Duodenal mucosa (tissue), 2 donors: ENCODE data around the gene ATP2B2.

Source experiments
- H3K27ac ChIP-seq: one replicate; pipeline ENCODE4 v1.7.0; 2013; ENCODE audit warnings: low read depth, low read length
- H3K27me3 ChIP-seq, 2 donors: one replicate each; pipeline ENCODE4 v1.7.0; 2013; ENCODE audit warnings: low read length in 2 of 2, control low read depth in 1 of 2; ENCODE audit not compliant: insufficient read depth in 2 of 2, control insufficient read depth in 1 of 2
- H3K36me3 ChIP-seq, 2 donors: one replicate each; pipeline ENCODE4 v1.7.0; 2013; ENCODE audit warnings: low read length in 2 of 2, control low read depth in 1 of 2; ENCODE audit not compliant: insufficient read depth in 2 of 2, control insufficient read depth in 1 of 2
- H3K4me1 ChIP-seq, 2 donors: one replicate each; pipeline ENCODE4 v1.7.0; 2013; ENCODE audit warnings: low read length in 2 of 2, control low read depth in 1 of 2; ENCODE audit not compliant: insufficient read depth in 2 of 2, control insufficient read depth in 1 of 2
- H3K4me3 ChIP-seq, 2 donors: one replicate each; pipeline ENCODE4 v1.7.0; 2013; ENCODE audit warnings: low read length in 2 of 2, low read depth in 1 of 2
- H3K9ac ChIP-seq, 2 donors: one replicate each; pipeline ENCODE4 v1.7.0; 2013; ENCODE audit warnings: low read length in 2 of 2, low read depth in 1 of 2
- H3K9me3 ChIP-seq, 2 donors: one replicate each; pipeline ENCODE4 v1.7.0; 2013; ENCODE audit warnings: low read length in 2 of 2, control low read depth in 1 of 2; ENCODE audit not compliant: control insufficient read depth in 1 of 2

ATP2B2 gene

DNA sequence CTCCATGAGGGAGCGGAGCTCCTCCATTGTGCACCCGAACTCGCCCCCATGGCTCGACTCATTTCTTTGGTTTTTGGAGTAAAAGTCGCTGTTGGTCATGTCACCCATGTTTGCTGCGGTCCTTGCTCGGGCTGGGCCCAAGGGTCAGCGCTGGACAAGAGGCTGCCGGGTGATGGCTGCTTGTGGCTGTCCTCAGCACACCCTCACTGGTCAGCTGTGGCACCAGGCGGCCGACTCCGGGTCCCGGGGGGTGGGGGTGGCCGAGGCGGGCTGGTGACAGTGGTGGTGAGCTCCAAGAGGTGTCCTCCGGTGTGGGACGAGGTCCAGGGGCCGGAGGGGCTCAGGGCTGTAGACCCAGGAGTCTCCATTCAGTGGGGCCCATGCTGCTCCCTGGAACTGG lies 56.0 kb downstream of the ATP2B2 start:
- Histone ChIP-seq H3K4me3 (no peak overlapping the region), H3K9ac (no peak overlapping the region), H3K4me1 (no peaks in the 10 kb centered on the region), H3K27ac (no peak overlapping the region), H3K27me3 (peaks cover 0 to 7% of the 10 kb centered on the region in 2 donors), H3K36me3 (no peaks in the 10 kb centered on the region), H3K9me3 (no peaks in the 10 kb centered on the region)

DNA sequence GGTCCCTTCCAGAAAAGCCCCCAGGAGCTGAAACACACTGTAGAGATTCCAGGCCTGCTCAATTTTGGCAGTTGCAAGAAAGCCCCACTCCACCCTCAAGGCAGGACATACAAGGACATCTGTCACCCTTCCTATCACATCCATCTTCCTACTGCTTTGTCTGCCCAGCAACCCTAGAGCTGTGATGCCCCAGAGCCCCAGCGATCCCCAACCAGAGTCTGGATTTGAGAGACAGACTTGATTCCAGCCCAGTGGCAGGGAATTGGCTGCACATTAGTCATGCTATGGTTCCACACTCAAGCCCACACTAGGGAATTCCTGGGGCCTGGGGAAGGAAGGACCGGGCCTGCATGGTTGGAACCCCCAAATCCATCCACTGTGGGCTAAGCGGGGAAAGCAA lies 56.8 kb downstream of the ATP2B2 start:
- peaks cover 0 to 7% of the 10 kb centered on the region in 2 donors for H3K27me3 ChIP-seq
- H3K9me3 ChIP-seq: no peaks in the 10 kb centered on the region

DNA sequence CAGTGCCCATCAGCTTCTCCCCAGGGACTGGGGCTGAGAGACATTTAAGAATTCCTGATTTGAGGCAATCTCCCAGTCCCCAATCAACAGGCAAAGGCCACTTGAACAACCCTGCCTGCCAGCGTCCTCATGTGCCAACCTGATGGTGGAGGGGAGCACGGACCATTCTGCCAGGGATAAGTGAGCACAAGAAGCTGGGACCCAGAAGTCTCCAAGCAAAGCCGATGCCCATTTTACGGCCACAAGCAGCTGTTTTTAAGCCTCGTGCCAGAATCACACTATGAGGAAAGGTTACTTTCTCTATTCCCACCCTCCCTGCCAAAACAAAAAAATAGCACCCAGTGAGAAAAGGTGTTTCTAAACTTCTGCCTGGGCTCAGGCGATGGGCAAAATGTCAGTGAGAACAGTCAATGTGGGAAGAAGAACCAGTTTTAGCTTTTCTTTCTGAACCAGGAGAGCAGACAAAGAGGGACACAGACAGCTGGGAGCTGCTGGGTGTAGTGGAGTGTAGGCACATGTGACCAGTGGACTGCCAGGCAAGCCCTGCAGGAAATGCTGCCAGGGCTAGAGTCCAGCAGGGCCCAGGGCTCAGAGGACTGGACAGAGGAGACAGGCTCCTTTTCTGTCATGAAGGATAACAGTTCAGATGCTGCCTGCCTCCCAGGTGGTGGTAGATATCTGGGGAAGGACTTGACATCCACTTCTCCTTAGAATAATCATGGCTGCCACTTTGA lies 57.7 kb downstream of the ATP2B2 start:
- Histone ChIP-seq H3K27me3 (peaks cover 0 to 7% of the 10 kb centered on the region in 2 donors), H3K9me3 (no peaks in the 10 kb centered on the region), H3K4me3 (no peak overlapping the region), H3K4me1 (no peaks in the 10 kb centered on the region), H3K27ac (no peak overlapping the region), H3K9ac (no peak overlapping the region), H3K36me3 (no peaks in the 10 kb centered on the region)

More for the DNA sequence above, 56.8 kb downstream of the ATP2B2 start:
- H3K27ac ChIP-seq: no peak overlapping the region
- H3K4me3 ChIP-seq: no peak overlapping the region
- H3K36me3 ChIP-seq: no peaks in the 10 kb centered on the region
- no peaks in the 10 kb centered on the region for H3K4me1 ChIP-seq
- no peak overlapping the region for H3K9ac ChIP-seq

DNA sequence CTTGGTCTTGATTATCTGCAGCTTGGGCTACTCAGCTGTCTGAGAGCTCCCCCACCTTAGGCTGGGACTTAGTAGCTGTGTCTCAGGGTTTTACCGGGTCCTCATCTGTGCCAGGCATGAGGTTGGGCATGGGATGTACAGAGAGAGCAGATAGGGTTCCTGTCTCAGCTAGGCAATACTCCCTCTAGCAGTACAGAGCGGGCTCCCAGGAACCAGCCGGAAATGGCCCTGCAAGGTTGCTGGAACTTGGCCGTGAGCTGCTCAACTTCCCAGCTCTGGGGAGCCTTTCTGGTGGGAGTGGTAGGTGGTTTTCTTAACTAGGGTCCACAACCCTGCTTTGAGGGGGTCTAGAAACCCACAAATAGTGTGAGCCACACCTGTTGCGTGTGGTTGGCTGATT lies 58.3 kb downstream of the ATP2B2 start:
- H3K4me1 ChIP-seq: no peaks in the 10 kb centered on the region
- peaks cover 0 to 7% of the 10 kb centered on the region in 2 donors for H3K27me3 ChIP-seq
- no peaks in the 10 kb centered on the region for H3K36me3 ChIP-seq
- no peak overlapping the region for H3K4me3 ChIP-seq
- no peak overlapping the region for H3K27ac ChIP-seq
- H3K9me3 ChIP-seq: no peaks in the 10 kb centered on the region
- no peak overlapping the region for H3K9ac ChIP-seq

DNA sequence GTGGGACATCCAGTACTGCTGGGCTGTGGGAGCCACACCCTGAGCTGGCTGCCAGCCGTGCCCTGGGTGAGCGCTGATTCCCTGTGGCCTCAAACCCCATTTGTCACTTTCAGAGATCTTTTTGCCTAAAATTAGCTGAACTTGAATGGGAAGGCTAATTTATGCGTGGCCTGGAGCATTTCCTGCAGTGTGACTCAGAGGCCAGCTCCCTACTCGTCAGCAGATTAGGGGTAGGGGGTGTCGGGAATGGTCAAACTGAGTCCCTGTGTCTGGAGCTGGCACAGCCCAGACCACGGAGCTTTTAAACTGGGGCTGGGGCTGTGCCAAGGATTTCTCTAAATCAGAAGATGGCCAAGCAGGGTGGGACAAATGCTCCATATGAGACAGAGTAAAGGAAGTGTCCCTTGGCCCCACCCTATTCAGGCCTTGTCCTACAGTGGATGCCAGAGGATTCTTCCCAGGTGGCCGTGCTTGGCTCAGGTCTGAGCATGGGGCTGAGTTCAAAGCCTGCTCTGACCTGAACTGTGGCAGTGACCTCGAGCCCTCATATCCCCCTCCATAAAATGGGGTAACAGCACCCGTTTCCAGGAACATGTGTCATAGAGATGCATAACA lies 59.7 kb downstream of the ATP2B2 start:
- Histone ChIP-seq H3K27ac (no peak overlapping the region), H3K9ac (no peak overlapping the region), H3K36me3 (no peaks in the 10 kb centered on the region), H3K27me3 (peaks cover 0 to 7% of the 10 kb centered on the region in 2 donors), H3K4me1 (no peaks in the 10 kb centered on the region), H3K4me3 (no peak overlapping the region), H3K9me3 (no peaks in the 10 kb centered on the region)

DNA sequence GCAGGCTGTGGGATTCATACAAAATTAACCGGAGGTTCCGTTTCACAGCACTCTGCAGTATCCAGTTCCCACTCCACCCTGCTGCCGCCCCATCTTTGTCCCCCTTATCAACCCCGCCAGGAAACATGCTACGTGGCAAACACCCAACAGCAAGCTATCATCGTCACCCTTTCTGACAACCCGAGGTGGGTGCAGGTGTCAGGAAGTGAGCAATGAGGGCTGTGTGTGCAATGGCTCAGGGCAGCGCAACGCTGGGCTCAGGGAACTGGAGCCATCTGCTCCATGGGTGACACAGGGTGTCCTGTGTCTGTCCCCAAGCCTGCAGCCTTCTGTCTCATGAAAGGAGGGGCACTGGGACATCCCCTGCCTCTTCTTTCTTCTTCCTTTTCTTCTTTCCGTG lies 60.9 kb downstream of the ATP2B2 start:
- H3K9me3 ChIP-seq: no peaks in the 10 kb centered on the region
- H3K27ac ChIP-seq: no peak overlapping the region
- H3K36me3 ChIP-seq: no peaks in the 10 kb centered on the region
- H3K9ac ChIP-seq: no peak overlapping the region
- H3K4me3 ChIP-seq: no peak overlapping the region
- no peaks in the 10 kb centered on the region for H3K4me1 ChIP-seq
- H3K27me3 ChIP-seq: peaks cover 0 to 7% of the 10 kb centered on the region in 2 donors

DNA sequence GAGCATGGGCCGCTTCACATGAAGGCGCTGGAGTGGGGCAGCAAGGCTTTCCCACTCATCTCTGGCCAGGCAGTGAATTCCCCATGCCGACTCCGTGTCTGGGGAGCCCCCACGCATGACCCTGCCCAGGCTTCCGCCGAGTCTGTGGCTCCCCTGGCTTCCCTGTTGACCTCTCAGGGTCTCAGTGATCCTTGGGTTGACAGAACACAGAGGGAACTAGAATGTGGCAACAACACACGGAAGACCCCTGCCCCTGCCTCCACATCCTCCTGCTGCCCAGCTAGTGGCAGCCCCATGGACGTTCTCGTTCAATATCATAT lies 61.3 kb downstream of the ATP2B2 start:
- Histone ChIP-seq H3K9ac (no peak overlapping the region), H3K4me3 (no peak overlapping the region), H3K27ac (no peak overlapping the region), H3K27me3 (peaks cover 0 to 7% of the 10 kb centered on the region in 2 donors), H3K4me1 (no peaks in the 10 kb centered on the region), H3K36me3 (no peaks in the 10 kb centered on the region), H3K9me3 (no peaks in the 10 kb centered on the region)

DNA sequence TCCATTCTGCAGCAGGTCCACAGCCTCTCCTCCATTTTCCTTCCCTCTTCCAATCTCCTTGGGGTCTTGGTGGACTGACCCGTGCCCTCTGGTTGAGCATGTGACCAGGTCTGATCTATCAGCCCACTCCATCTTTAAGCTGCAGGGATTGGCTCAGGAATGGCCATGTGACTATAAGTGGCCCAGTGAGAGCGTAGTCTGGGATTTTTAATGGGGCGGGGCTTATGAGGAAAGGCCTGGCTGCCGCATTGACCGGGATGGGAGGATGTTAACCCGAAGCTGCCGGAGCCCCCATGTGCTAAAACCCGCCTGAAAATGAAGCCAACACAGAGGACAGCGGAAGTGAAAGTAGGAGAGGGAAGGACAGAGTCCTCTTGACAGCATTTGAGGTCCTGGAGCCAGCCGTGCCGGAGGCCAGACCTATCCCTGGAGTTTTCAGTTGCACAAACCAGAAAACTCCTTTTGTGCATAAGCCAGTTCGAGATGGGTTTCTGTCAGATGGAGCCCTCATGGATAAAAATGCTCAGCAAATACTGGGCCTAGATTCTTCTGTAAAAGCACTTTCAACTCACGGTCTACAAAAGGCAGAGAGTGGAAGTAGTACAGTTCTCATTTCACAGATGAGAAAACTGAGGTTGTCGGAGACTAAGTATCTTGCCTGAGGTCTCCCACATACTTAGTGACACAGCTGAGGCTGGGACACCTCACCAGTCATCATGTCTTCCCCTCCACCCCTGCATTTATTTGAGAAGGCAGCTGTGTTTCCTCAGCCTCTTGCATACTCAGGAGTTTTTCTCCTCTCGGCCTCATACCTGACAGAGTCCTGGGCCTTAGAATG lies 61.9 kb downstream of the ATP2B2 start:
- peaks cover 0 to 7% of the 10 kb centered on the region in 2 donors for H3K27me3 ChIP-seq
- no peak overlapping the region for H3K27ac ChIP-seq
- H3K36me3 ChIP-seq: no peaks in the 10 kb centered on the region
- no peaks in the 10 kb centered on the region for H3K4me1 ChIP-seq
- no peaks in the 10 kb centered on the region for H3K9me3 ChIP-seq
- no peak overlapping the region for H3K4me3 ChIP-seq
- no peak overlapping the region for H3K9ac ChIP-seq

DNA sequence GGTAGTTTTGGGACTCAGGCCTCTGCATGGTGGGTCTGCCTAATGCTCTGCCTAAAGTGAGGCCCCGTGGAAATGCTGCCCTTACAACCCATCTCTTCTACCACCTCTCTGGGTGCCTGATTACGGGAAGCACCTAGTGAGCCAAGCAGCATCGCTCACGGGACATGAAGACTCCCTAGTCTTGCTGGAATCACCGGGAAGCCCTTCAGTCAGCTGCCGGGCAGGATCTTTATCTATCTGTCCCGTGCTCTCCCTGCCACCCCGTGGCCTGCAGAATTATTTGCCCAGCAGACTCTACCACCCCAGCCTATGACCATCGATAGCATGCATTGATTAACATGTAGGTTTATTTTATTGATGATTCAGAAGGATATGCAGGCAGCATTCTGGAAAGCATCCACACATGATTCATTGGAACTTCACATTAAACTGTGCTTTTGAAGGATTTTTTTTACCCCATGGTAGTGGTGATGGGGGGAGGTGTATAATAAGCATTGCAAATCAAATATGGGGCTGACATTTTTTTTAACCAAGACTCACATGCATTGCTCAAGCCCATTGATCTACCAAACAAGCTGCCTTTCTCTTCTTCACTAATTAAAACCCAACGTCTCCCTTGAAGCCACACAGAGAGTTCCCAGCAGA lies 63.1 kb downstream of the ATP2B2 start:
- H3K36me3 ChIP-seq: no peaks in the 10 kb centered on the region
- peaks cover 0 to 7% of the 10 kb centered on the region in 2 donors for H3K27me3 ChIP-seq
- no peaks in the 10 kb centered on the region for H3K4me1 ChIP-seq
- no peak overlapping the region for H3K27ac ChIP-seq
- no peak overlapping the region for H3K9ac ChIP-seq
- no peak overlapping the region for H3K4me3 ChIP-seq
- no peaks in the 10 kb centered on the region for H3K9me3 ChIP-seq

DNA sequence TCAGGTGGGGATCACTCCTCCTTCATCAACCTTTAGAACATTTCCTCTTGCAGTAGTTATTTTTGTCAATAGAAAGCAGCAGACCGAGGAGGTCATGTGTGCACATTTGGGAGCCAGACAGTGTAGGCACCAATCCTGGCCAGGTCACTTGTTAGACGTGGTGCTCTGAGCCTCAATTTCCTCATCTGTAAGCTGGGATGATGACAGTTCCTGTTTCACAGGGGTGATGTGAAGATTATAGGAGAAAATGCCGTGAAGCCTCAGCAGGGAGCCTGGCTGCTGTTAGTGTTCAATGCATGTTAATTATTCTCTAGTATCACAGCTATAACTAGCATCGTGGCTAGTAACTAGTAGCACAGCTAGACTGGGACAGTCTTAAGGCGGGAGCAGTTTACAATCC lies 64.7 kb downstream of the ATP2B2 start:
- Histone ChIP-seq H3K4me3 (no peak overlapping the region), H3K4me1 (no peaks in the 10 kb centered on the region), H3K9me3 (no peaks in the 10 kb centered on the region), H3K36me3 (no peaks in the 10 kb centered on the region), H3K27me3 (peaks cover 0 to 4% of the 10 kb centered on the region in 2 donors), H3K9ac (no peak overlapping the region), H3K27ac (no peak overlapping the region)
